GM21737 (cell line): ENCODE results near the gene TMEM156.
A peak's percentile ranks its signal among the peaks of the same experiment; 100 is the strongest.
"Not testable (repeated sequence)": the region's sequence is repeated elsewhere in the genome, so short reads cannot be mapped to it uniquely, and the experiment has no call there.

ENCODE experiments used
- ATAC-seq: cut with Tn5 transposase; IDR thresholded peaks from one replicate; pipeline ENCODE4 v1.9.1; 2021; ENCODE audit warnings: mild to moderate bottlenecking, moderate library complexity; ENCODE audit not compliant: unreplicated experiment

TMEM156 gene

DNA sequence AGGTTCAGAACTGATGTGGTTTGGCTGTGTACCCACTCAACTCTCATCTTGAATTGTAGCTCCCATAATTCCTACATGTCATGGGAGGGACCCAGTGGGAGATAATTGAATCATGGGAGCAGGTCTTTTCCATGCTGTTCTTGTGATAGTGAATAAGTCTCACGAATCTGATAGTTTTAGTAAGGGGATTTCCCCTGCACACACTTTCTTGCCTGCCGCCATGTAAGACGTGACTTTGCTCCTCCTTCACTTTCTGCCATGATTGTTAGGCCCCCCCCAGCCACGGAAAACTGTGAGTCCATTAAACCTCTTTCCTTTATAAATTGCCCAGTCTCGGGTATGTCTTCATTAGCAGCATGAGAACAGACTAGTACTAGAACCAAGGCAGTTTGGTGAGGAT is 73.0 kb downstream of the TMEM156 start:
- ATAC-seq: not testable (repeated sequence)

DNA sequence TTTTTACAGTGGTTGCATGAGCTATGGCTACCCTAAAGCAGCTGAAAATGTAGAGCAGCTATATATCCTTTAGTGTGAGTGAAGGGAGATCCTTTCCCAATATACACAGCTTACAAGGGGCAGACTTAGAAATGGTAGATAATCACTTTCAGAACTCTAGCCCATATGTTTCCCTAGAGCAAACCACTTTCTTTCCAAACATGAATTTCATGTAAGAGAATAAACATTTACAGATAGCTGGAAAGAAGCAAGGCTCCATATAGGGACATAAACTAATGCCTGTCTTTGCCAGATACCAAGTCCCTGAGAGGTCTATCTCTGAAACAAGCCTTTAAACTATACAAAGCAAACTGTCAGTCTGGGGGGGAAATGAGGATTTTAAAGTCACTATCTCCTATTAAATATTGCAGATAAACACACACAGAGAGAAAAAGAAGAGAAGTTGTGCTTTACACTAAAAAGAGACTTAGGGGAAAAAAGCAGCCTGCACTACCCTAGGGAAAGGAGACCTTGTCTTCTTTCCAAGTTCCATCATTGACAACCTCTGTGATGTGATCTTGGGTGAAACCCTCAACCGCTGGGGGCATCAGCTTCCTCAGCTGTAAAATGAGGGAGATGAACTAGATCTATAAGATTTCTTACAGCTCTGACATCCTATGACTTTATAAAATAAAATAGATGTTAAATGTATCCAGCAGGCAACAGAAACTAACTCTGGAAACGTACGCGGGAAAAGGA is 73.6 kb downstream of the TMEM156 start:
- ATAC-seq: peak; percentile 75

DNA sequence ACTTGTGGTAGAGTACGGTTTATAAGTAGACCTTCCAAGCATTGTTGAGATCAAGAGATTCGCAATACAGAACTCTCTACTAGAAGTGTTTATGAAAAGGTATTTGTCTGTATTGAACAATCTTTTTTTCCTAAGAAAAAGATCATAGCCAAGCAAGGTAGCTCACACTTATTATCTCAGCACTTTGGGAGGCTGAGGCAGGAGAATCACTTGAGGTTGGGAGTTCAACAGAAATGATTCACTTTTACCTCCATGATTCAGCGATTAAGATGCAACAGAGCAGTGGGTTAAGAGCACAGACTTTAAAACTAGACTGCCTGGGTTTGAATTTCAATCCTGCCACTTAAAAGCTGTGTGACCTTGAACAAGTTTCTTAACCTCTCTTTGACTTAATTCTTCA is 74.3 kb downstream of the TMEM156 start:
- no peak for ATAC-seq

DNA sequence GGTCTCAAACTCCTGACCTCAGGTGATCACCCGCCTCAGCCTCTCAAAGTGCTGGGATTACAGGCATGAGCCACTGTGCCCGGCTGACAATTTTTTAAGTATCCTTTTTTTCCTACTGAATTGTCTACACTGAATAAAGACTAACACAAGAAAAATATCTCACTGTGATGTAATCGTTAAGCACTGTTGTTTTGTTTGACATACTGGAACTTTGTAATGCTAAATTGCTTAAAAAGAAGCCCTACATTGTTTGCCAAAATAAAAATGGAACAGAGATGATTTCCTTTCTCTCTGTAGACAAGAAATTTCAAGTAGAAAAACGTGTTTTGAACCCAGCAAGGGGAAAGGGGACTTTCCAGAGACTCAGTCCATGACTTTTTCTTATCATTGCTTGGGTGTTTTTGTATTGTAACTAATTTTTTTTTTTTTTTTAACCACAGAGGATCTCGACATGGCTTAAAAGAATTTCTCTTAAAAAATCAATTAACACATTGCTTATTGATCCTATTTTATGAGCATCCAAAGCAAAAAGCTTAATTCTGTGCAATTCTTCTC is 74.9 kb downstream of the TMEM156 start:
- no peak for ATAC-seq

DNA sequence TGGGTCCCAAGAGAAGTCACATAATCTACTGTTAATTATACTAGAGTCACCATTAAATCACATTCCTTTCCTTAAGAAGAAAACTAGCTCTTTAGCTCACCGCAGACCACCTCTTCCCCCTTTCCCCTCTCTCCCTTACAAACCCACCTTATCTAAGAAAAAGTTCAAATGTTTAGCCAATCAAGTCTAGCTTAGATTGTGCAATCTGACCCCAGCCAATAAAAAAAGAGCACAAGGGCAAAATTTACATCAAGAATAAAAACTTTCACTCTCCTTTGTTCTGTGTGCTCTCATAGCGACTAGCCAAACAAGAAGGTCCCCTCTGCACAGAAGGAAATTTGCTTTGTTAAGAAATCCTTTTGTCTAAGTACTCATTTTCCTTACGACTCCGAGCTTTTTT is 76.3 kb downstream of the TMEM156 start:
- ATAC-seq: no peak

DNA sequence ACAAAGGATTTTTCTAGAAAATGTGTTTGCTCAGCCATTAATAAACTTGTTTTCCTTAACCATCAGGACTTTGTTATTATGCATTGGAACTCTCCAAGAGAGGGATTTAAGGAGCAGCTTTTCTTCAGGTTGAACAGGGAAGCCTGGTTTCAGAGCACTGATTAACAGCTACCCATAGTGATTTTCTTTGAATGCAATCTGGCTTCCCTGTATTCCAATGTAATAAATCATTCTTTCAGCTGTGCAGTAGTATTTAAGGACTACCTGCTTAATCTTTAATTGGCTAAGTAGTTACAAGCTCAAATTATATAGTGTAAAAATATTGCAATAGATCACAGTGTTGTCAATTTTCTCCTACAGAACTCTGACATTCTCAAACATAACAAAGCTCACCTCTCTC is 77.5 kb downstream of the TMEM156 start:
- ATAC-seq: no peak

DNA sequence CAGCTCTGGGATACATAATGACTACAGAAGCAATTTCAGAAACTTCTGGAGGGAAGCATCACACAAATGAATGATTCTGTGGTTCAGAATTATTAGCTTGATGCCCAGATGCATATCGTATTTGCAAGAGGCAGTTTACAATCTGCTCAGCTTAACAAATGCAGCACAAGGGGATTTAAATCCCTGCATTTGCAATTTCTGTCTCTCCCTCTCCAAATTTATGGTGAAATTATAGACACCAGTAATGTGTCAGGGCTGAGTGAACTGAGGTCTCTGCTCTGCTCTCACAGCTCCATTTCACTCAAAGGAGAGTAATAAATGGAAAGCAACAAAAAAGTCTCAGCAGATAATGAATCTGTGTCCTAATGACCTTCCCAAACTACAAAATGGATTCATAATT is 80.2 kb downstream of the TMEM156 start:
- no peak for ATAC-seq

DNA sequence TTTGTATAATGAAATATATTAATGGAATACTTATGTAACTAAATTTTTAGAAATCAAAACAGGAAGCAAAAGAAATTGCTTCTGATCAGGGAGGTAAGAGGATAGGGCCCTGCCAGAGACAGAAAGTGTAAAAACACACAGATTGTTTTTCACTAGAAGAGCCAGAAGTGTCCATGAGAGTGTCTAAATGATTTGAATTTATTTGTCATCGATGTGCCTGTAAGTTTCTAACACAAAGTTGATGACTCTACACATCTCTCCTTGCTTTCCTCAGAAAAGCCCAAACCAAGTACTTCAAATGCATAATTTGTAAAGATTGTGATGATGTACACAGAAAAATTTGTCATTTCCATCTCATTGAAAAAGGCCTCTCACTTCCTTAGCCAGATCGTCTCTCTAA is 80.6 kb downstream of the TMEM156 start:
- ATAC-seq: no peak

DNA sequence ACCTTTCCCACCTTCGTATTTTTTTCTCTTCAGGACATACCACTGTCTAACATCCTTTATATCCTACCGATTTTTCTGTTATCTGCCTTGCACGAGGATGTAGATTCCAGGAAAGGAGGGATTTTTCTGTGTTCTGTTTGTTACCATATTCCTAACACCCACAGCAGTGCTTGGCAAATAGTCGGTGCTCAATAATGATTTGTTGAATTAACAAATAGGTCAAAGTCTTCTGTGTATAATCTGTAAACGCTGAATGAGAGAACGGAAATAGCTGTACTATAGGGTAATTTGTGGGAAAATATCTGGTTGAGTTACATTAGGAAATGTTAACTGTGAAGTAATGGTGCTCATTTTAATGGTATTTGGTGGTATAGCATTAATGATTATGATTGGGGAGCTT is 81.5 kb downstream of the TMEM156 start:
- ATAC-seq: no peak

DNA sequence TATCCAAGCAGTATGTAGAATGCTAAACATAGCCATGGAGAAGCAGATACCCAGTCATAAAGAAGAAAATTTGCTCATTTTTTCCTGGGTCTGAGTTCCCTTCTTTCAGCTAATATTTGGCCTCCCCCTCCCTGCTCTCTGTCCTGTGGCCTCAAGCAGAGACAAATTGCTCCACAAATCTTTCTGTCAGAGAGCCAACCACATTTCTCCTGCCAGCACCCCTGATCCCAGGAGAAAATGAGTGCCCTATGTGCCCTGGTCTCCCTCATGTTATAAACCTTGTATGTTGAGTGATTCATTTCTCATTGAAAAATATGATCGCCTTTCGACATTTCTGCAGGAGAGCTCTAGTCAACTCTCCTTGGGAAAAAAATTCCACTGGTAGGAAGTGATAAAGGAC is 82.0 kb downstream of the TMEM156 start:
- no peak for ATAC-seq

DNA sequence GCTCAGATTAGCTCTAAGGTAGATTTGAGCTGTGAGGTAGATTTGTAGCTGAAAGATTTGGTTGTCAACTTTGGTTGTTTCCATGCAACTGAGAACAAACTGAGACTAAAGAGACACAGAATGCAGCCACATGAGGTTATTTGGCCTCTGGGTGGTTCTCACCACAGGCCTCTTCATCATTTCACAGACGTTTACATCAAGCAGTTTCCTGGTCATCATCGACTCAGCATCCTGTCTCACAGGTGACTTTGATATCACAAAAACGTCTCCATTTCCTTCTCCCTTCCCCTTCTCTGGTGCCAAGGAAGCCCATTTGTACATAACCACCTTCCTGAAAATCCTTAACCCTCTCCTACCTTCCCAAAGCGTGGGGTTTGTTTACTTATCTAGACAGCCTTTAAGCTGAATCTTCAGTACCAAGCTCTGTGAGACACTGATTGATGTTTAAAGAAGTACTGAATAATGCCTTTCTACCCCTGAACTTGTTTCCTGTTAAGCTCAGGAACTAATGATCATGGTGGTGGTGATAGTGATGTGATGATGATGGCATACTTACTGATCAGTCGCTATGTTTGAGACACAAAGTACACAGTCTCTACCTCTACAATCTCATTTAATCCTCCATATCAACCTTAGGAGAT is 82.7 kb downstream of the TMEM156 start:
- ATAC-seq: no peak

DNA sequence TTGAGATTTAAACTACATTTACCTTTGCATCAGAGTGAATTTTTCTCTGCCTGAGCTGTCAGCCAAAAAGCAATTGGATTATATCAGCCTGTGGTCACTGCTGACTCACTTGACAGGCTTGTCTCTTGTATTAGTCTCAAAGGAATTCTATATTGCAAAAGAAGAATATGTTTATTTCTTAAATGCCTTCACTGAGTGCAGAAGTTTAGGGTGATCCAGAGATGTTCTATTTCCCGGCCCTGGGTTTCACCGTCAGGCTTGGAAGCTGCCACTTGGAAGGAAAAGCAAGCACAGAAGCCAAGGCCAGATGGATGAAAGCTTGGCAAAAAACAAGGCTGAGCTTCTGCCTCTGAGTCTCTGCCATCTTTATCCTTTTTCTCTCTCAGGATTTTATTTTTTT is 83.7 kb downstream of the TMEM156 start:
- no peak for ATAC-seq

DNA sequence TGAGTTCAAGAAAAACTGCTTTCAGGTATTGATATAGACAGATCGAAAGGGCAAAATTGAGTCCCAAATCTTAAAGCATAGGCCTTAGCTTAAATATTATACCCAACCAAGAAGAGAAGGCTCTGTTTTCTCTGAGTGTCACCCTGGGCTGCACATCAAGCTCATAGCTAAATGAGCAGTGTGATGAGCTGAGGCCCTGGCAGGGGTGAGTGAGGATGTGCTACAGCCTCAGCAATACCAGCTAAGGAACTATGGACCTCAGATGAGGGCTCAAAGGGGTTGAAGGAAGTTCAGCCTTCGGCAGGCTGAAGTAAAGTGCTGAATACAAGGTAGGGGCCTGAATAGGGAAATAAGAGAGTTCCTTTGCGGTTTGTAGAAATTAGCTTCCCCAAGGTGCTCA is 85.3 kb downstream of the TMEM156 start:
- ATAC-seq: no peak

DNA sequence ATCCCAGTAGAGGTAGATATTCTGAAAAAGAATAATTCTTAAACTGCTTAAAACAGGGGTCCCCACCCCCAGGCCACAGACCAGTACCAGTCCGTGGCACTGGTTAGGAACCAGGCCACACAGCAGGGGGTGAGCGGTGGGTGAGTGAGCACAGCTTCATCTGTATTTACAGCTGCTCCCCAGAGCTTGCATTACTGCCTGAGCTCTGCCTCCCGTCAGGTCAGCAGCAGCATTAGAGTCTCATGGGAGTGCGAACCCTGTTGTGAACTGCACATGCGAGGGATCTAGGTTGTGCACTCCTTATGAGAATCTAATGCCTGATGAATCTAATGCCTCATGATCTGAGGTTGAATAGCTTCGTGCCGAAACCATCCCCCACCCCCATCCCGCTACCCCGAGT is 87.8 kb downstream of the TMEM156 start:
- ATAC-seq: no peak

DNA sequence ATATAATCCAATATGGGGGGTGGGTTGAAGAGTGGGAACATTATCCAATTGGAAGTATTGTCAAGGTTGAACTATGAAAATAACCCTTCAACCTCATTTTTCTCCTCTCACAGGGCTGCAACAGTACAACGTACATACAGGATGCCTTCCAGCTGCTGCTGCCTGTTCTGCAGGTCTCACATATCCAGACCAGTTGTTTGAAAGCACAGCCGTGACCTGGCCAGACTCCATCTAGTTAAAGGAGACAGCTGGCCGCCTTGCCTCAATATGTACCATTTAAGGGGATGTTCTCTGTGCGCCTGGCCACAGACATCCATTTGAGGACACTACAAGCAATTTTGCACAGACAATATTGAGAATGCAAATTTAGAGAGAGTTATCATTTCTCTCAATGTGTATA is 88.9 kb downstream of the TMEM156 start:
- ATAC-seq: no peak

DNA sequence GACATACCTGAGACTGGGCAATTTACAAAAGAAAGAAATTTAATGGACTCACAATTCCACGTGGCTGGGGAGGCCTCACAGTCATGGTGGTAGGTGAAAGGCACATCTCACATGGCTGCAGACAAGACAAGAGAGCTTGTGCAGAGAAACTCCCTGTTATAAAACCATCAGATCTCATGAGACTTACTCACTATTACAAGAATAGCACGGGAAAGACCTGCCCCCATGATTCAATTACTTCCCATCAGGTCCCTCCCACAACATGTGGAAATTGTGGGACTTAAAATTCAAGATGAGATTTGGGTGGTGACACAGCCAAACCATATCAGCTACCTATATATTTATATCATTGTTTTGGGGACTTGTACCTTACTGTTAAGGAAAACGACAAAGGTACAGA is 90.3 kb downstream of the TMEM156 start:
- ATAC-seq: not testable (repeated sequence)

DNA sequence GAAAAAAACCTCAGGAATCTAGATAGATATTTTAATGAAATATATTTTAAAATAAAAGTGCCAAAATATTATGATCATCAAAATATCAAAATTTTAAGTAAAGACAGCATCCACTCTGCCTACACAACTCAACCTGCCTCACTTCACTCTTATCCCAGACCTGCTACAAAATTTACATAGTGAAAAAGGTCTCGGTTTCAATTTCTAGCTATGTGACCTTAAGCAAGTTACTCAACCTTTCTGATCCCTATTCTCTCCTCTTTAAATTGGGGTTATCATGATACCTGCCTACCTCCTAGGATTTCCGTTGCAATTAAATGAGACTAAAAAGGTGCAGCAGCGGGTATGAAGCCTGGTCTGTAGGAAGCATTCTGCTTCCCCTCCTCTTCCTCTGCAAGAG is 91.7 kb downstream of the TMEM156 start:
- ATAC-seq: no peak

DNA sequence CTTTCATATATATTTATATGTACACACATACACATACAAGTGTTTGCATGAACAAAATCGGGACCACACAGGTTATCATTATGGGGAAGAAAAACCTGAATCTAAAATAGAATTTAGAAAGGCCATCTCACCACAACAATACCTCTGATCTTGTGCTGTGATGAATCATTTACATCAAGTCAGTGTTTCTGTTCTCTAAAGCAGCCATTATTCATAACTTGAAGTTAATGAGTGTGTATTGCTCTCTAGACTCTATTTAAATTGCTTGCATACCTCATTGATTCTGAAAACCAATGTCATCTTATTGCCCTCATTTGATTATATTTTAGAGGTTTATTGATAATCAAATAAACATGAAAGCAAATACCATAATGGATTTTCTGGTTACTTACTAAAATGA is 93.0 kb downstream of the TMEM156 start:
- peak; percentile 85 for ATAC-seq

DNA sequence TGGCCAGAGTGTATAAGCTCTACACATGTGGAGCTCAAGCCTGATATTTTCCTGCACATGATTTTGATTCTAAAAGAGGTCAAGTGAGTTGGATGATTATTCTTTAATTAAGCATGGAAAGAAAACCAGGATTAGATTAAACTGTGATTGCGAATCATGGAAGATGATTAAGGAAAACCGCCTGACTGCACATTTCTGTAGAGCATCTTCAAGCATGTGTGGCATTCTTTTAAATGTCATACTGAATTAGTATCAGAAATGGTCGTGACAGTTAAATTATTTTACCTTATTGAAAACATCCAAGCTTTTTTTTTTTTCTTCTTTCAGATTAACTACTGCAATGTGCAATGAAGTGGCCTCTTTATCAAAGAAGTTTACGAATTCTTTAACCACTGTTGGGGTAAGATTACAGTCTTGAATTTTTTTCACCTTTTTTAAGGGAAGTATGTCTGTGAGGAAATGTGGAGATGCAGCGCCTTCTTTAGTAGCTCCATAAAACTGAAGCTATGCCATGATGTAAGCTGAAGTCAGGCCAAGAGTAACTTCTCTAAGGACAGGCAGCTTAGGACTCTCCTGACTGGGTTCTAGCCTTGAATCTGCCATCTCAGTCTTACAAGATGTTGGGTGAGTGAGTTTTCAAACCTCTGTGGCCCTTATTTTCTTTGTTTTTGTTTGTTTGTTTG is 96.7 kb downstream of the TMEM156 start:
- no peak for ATAC-seq

DNA sequence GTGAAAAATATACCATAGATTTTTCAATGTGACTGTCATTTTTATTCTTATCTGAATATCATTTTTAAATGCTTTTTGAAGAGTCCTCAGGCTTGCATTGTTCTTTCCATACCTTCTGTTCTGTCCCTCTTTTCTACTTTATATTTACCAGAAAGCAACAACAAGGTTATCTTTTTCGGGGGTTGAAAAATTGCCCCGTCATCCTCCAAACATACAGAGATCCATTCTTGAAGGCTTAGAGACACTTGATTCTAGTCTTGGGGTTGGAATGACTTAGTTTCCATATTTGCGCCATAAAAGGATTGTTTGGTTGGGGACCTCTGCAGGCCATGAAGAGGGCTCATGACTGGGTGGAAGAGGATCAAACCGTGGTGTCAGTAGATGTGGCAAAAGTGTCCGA is 101.1 kb downstream of the TMEM156 start:
- ATAC-seq: no peak

DNA sequence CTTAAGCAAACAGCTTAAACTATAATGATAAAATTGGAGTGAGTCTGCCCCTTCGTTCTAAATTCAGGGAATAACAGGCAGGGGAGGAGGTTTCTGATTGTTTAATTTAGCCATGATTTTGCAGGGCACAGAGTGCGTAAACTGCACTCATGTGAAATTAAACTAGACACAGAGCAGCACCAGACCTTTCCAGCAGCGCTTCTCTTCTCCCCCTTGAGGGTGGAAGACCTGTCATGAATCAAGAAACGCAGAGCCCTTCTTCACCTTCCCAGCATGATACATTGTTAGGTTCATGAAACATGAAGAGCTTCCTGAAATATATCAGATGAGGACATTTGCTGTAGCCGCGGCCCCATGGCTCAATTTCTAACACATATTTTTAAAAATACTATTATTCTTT is 101.5 kb downstream of the TMEM156 start:
- ATAC-seq: no peak

DNA sequence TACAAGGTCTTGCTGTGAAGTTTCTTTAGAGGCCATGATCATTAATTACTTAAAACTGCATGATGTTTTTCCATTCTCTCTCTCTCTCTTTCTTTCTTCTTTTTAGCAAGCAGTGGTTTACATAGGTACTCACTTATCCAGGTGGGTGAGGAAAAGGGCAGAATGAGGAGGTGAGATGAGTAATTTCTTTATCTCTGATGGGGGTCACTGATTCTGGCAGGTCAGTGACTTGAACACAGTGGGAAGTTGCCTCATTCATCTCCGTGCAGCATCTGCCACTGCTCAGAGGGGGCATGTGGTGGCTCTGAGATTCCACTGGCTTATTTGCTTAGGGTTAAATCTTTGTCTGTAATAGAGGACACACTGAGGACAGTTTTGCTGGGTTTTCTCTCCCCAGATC is 102.0 kb downstream of the TMEM156 start:
- no peak for ATAC-seq
